Endothelial cell of umbilical vein (primary cell): Measurements from ENCODE around the gene RAB24.

Experiments
- EZH2 ChIP-seq: IDR thresholded peaks from 2 replicates; pipeline ENCODE4 v1.6.1; 2012; ENCODE audit warnings: borderline replicate concordance, low read depth, mild to moderate bottlenecking, moderate library complexity, low read length, inconsistent platforms; ENCODE audit not compliant: severe bottlenecking
- FOS ChIP-seq: IDR thresholded peaks from 2 replicates; pipeline ENCODE4 v1.6.1; 2011; ENCODE audit warnings: mild to moderate bottlenecking, low read length, moderate library complexity, borderline replicate concordance; ENCODE audit not compliant: insufficient read depth
- GATA2 ChIP-seq: IDR thresholded peaks from 2 replicates; pipeline ENCODE4 v1.7.0; 2011; ENCODE audit warnings: low read depth, mild to moderate bottlenecking, moderate library complexity, mixed read lengths, low read length; ENCODE audit not compliant: insufficient read length, insufficient read depth
- JUN ChIP-seq: IDR thresholded peaks from 2 replicates; pipeline ENCODE4 v1.6.1; 2011; ENCODE audit warnings: borderline replicate concordance, low read depth; ENCODE audit not compliant: insufficient read length, insufficient read depth
- MYC ChIP-seq: IDR thresholded peaks from one replicate; pipeline ENCODE4 v1.6.1; 2011; ENCODE audit warnings: mild to moderate bottlenecking, low read depth, low read length
- POLR2A ChIP-seq: IDR thresholded peaks from 2 replicates; pipeline ENCODE4 v1.6.1; 2012; ENCODE audit warnings: low read depth, mild to moderate bottlenecking, control low read depth, low read length
- POLR2AphosphoS5 ChIP-seq: IDR thresholded peaks from 2 replicates; pipeline ENCODE4 v1.6.1; 2012; ENCODE audit warnings: low read depth, mild to moderate bottlenecking, control low read depth, low read length, moderate library complexity; ENCODE audit not compliant: insufficient read depth
- TF ChIP-seq, protein P1 (sequence below), 2 donors: IDR thresholded peaks; 1 replicate in 1 of 2; 2 replicates in 1 of 2; pipeline ENCODE4 v1.5.1; 2011; ENCODE audit warnings: low read length in 2 of 2, mild to moderate bottlenecking in 2 of 2, moderate library complexity in 2 of 2, control low read depth in 1 of 2, inconsistent platforms in 1 of 2, low read depth in 1 of 2; ENCODE audit not compliant: insufficient read depth in 1 of 2; ENCODE audit errors: extremely low read depth in 1 of 2
- TF ChIP-seq, protein P2 (sequence below): IDR thresholded peaks from 2 replicates; pipeline ENCODE4 v1.6.1; 2011; ENCODE audit not compliant: insufficient read depth, insufficient read length

- TF ChIP-seq, protein P1, sequence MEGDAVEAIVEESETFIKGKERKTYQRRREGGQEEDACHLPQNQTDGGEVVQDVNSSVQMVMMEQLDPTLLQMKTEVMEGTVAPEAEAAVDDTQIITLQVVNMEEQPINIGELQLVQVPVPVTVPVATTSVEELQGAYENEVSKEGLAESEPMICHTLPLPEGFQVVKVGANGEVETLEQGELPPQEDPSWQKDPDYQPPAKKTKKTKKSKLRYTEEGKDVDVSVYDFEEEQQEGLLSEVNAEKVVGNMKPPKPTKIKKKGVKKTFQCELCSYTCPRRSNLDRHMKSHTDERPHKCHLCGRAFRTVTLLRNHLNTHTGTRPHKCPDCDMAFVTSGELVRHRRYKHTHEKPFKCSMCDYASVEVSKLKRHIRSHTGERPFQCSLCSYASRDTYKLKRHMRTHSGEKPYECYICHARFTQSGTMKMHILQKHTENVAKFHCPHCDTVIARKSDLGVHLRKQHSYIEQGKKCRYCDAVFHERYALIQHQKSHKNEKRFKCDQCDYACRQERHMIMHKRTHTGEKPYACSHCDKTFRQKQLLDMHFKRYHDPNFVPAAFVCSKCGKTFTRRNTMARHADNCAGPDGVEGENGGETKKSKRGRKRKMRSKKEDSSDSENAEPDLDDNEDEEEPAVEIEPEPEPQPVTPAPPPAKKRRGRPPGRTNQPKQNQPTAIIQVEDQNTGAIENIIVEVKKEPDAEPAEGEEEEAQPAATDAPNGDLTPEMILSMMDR (IDR thresholded peaks at IDR 0.05; ENCODE audit: extremely low read depth in 1 of 2, insufficient read depth in 1 of 2, low read depth in 1 of 2, low read length in 2 of 2): no peak
- TF ChIP-seq POLR2A (no peak), EZH2 (no peak), FOS (no peak), JUN (no peak), POLR2AphosphoS5 (no peak), MYC (no peak), GATA2 (no peak)
- TF ChIP-seq, protein P2, sequence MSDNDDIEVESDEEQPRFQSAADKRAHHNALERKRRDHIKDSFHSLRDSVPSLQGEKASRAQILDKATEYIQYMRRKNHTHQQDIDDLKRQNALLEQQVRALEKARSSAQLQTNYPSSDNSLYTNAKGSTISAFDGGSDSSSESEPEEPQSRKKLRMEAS: no peak
Measured at GRCh38 chr5:177320879-177321278, 17.4 kb upstream of the RAB24 start.
